Fibroblast of skin of right biceps (primary cell): ENCODE data around the gene ACADVL.

Source experiments
- DNase-seq: peaks from one replicate; pipeline ENCODE4 v3.0.0-alpha.2; 2013

The ACADVL gene

GRCh38 chr17:7217113-7217987, 2.4 kb upstream of the ACADVL start:
- peak; percentile 83 for DNase-seq

- DNase-seq, result no peak
Observed at GRCh38 chr17:7218166-7218565, 1.6 kb upstream of the ACADVL start.

- DNase-seq, result no peak
Observed at GRCh38 chr17:7218758-7219157, 980 bp upstream of the ACADVL start.

GRCh38 chr17:7219229-7219811, 418 bp upstream of the ACADVL start:
- no peak for DNase-seq

- peak; percentile 62 for DNase-seq
Observed at GRCh38 chr17:7220593-7221277, 997 bp downstream of the ACADVL start.

GRCh38 chr17:7221278-7222092, 1.7 kb downstream of the ACADVL start:
- DNase-seq, result no peak

- no peak for DNase-seq
Observed at GRCh38 chr17:7222093-7222971, 2.6 kb downstream of the ACADVL start.

GRCh38 chr17:7222972-7223292, 3.2 kb downstream of the ACADVL start:
- no peak for DNase-seq

- DNase-seq, result no peak
Observed at GRCh38 chr17:7223375-7223774, 3.6 kb downstream of the ACADVL start.

GRCh38 chr17:7224110-7224509, 4.4 kb downstream of the ACADVL start:
- DNase-seq, result no peak

GRCh38 chr17:7224661-7225111, 4.9 kb downstream of the ACADVL start:
- no peak for DNase-seq

GRCh38 chr17:7225711-7226331, 6.1 kb downstream of the ACADVL start:
- no peak for DNase-seq

- DNase-seq, result no peak
Observed at GRCh38 chr17:7226721-7227710, 7.3 kb downstream of the ACADVL start.

GRCh38 chr17:7228920-7229319, 9.2 kb downstream of the ACADVL start:
- no peak for DNase-seq

GRCh38 chr17:7229504-7229903, 9.8 kb downstream of the ACADVL start:
- no peak for DNase-seq

GRCh38 chr17:7232114-7232513, 12.4 kb downstream of the ACADVL start:
- no peak for DNase-seq

GRCh38 chr17:7233701-7234082, 14.0 kb downstream of the ACADVL start:
- DNase-seq, result no peak

GRCh38 chr17:7234083-7234951, 14.6 kb downstream of the ACADVL start, which contains the start of gene DVL2:
TSS of gene DVL2 (minus strand) at chr17:7234517. CDS start at chr17:7234262, 255 bp downstream.
- DNase-seq, result peak; percentile 95
